ENCODE data around the gene LTBR.
"Not testable (repeated sequence)": the region's sequence is repeated elsewhere in the genome, so short reads cannot be mapped to it uniquely, and the experiment has no call there.

The LTBR gene

GRCh38 chr12:6383572-6384498 lies at the start of gene LTBR:
LTBR (plus strand) TSS chr12:6384162; CDS start chr12:6384359, 197 bp downstream.
- DNase-seq, result peak; percentile 56 to 92 (median 81)
- intact Hi-C loops (cut with DNase I), result no loop called here

- DNase-seq, result no peak
- intact Hi-C loops (cut with DNase I), result no loop called here
Observed at GRCh38 chr12:6334359-6334758, 49.6 kb upstream of the LTBR start.

- intact Hi-C loops (cut with DNase I), result no loop called here
- DNase-seq, result no peak
Observed at GRCh38 chr12:6334940-6335450, 49.0 kb upstream of the LTBR start.

- intact Hi-C loops (cut with DNase I), result no loop called here
- peak in 18 of 42 donors; percentile 23 to 79 (median 50) for DNase-seq
Observed at GRCh38 chr12:6335451-6336078, 48.4 kb upstream of the LTBR start.

GRCh38 chr12:6336079-6336888 lies 47.7 kb upstream of the LTBR start:
- DNase-seq, result peak; percentile 26 to 91 (median 66)
- intact Hi-C loops (cut with DNase I), result no loop called here

GRCh38 chr12:6336889-6337853 lies 46.8 kb upstream of the LTBR start:
- intact Hi-C loops (cut with DNase I), result no loop called here
- no peak for DNase-seq

GRCh38 chr12:6337958-6338433 lies 46.0 kb upstream of the LTBR start:
- intact Hi-C loops (cut with DNase I), result no loop called here
- DNase-seq, result no peak

GRCh38 chr12:6338536-6338935 lies 45.4 kb upstream of the LTBR start:
- DNase-seq; intact Hi-C loops (cut with DNase I): not testable (repeated sequence)

- intact Hi-C loops (cut with DNase I), result no loop called here
- DNase-seq, result no peak
Observed at GRCh38 chr12:6338955-6339354, 45.0 kb upstream of the LTBR start.

GRCh38 chr12:6340032-6340638 lies 43.8 kb upstream of the LTBR start:
- intact Hi-C loops (cut with DNase I), result no loop called here
- DNase-seq, result no peak

- DNase-seq, result no peak
Observed at GRCh38 chr12:6340745-6341416, 43.1 kb upstream of the LTBR start.

GRCh38 chr12:6341417-6342139 lies 42.4 kb upstream of the LTBR start, which contains the start of gene TNFRSF1A:
TNFRSF1A (minus strand) TSS chr12:6342076; CDS start chr12:6341814, 262 bp downstream.
- intact Hi-C loops (cut with DNase I), result no loop called here
- DNase-seq, result peak in 19 of 42 donors; percentile 33 to 82 (median 53)

More at GRCh38 chr12:6340745-6341416, 43.1 kb upstream of the LTBR start:
- intact Hi-C loops (cut with DNase I), result no loop called here

GRCh38 chr12:6342140-6342889 lies 41.6 kb upstream of the LTBR start:
- intact Hi-C loops (cut with DNase I), result no loop called here
- no peak for DNase-seq

GRCh38 chr12:6343518-6343917 lies 40.4 kb upstream of the LTBR start:
- intact Hi-C loops (cut with DNase I), result no loop called here

GRCh38 chr12:6344101-6344660 lies 39.8 kb upstream of the LTBR start:
- intact Hi-C loops (cut with DNase I); DNase-seq: not testable (repeated sequence)

More at GRCh38 chr12:6343518-6343917, 40.4 kb upstream of the LTBR start:
- no peak for DNase-seq

Measured in head of caudate nucleus (tissue), 42 donors.